ENCODE measurements around the gene CT83. TPM values are rescaled to one million over a fixed set of nuclear protein-coding genes. Genes with fewer than 3 reads are reported as not detected.

The CT83 gene
- under 1 TPM in 1 of 2 donors, not detected in 1; 0.73 TPM for total RNA-seq
- not detected for polyA plus RNA-seq (2013, experiment 1 of 2)
- not detected for polyA plus RNA-seq (2013, experiment 2 of 2)
- long read RNA-seq, experiment 1: 0 reads
- long read RNA-seq, experiment 2: 0 reads
- long read RNA-seq, experiment 3, partial matches to known transcripts: 0 of 1 reads
- long read RNA-seq, experiment 3, other reads (novel, unspliced or antisense): 1 of 1 reads
- long read RNA-seq, experiment 4: 0 reads

DNA sequence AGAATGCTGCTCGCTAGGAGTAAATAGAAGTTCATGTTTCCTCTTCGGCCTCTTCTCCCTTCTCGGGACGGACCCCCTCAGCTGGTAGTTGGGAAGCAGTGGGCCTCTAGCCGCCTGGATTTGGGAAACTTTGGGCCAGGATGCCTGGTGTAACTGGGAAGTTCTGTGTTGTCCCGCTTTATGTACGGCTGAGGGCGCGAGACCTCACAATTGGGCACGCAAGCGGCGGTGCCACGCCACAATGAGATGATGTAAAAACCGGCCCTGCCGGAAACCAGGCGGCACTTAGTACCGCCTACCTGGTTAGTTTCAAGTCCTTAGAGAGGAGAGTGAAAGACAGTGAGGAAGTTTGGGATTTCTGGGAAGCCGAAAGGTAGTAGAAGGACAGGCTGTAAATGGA, at the start of gene CT83:
TSS of gene CT83 (minus strand) at position 155 of the 400 bp plus-strand sequence. CDS start at position 35, 120 bp downstream.
- Mint-ChIP-seq H3K4me3 (peak within 1 kb of the TSS; percentile 37), H3K9me3 (no peaks in the 10 kb centered on the region), H3K36me3 (ENCODE audit: low read depth) (no peaks in the 10 kb centered on the region), H3K27me3 (ENCODE audit: insufficient read depth) (no peaks in the 10 kb centered on the region), H3K27ac (no peak within 1 kb of the TSS), H3K4me1 (no peaks in the 10 kb centered on the region)
- H3K4me1 ChIP-seq (ENCODE audit: control insufficient read depth, insufficient read depth, low read length): no peaks in the 10 kb centered on the region
- H3K27ac ChIP-seq (ENCODE audit: low read depth, low read length): no peak within 1 kb of the TSS
- H3K27me3 ChIP-seq (ENCODE audit: control insufficient read depth, insufficient read depth, low read length, poor library complexity, severe bottlenecking): no peaks in the 10 kb centered on the region
- H3K9ac ChIP-seq (ENCODE audit: extremely low read depth, low read length, poor library complexity, severe bottlenecking): no peak within 1 kb of the TSS
- no peak for TF ChIP-seq CTCF (conservative IDR thresholded peaks at IDR 0.05)
- H3K4me3 ChIP-seq (ENCODE audit: low read length): no peak within 1 kb of the TSS
- no peaks in the 10 kb centered on the region for H3K36me3 ChIP-seq (ENCODE audit: control insufficient read depth, insufficient read depth, low read length)
- no peaks in the 10 kb centered on the region for H3K9me3 ChIP-seq (ENCODE audit: control insufficient read depth, low read length)
- WGBS, 2 experiments (ENCODE audit: insufficient coverage in 1 of 2, insufficient read length in 1 of 2): 95% methylated on average over 17 of the region's 18 CpGs; no CpG with 5 or more reads in 1 of the 2 experiments
- no peak for DNase-seq

DNA sequence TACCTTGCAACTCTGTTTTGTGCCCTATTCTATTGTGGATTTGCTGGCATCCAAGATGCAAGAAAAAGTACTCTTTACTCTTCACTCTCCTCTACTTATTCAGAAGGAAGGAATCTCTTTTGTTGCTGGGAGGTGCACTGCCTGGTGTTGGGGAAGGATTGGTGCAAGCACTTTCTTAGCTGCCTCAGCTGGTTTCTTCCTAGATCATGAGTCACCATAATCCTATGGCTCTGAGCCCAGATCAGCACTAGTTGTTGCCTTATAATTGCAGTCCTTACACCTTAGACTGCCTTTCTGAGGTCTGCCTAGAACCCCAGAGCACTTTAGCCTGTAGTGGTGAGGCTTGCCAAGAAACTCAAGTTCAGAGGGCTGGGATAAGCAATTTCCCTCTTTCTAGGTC, 37.0 kb upstream of the CT83 start:
- no peak overlapping the region for H3K9ac ChIP-seq (ENCODE audit: extremely low read depth, low read length, poor library complexity, severe bottlenecking)
- H3K4me1 Mint-ChIP-seq: peaks cover 2% of the 10 kb centered on the region
- H3K9me3 Mint-ChIP-seq: no peaks in the 10 kb centered on the region
- H3K4me1 ChIP-seq (ENCODE audit: control insufficient read depth, insufficient read depth, low read length): no peaks in the 10 kb centered on the region
- no peak overlapping the region for H3K4me3 Mint-ChIP-seq
- no peak overlapping the region for H3K4me3 ChIP-seq (ENCODE audit: low read length)
- no peaks in the 10 kb centered on the region for H3K27me3 ChIP-seq (ENCODE audit: control insufficient read depth, insufficient read depth, low read length, poor library complexity, severe bottlenecking)
- peaks cover 2% of the 10 kb centered on the region for H3K27me3 Mint-ChIP-seq (ENCODE audit: insufficient read depth)
- TF ChIP-seq CTCF (conservative IDR thresholded peaks at IDR 0.05): no peak
- no peak for DNase-seq
- no peak overlapping the region for H3K27ac ChIP-seq (ENCODE audit: low read depth, low read length)
- H3K36me3 ChIP-seq (ENCODE audit: control insufficient read depth, insufficient read depth, low read length): no peaks in the 10 kb centered on the region
- H3K36me3 Mint-ChIP-seq (ENCODE audit: low read depth): no peaks in the 10 kb centered on the region
- no peak overlapping the region for H3K27ac Mint-ChIP-seq
- H3K9me3 ChIP-seq (ENCODE audit: control insufficient read depth, low read length): no peaks in the 10 kb centered on the region

GRCh38 chrX:116493271-116493670, 30.5 kb upstream of the CT83 start:
- H3K4me1 ChIP-seq (ENCODE audit: control insufficient read depth, insufficient read depth, low read length): no peaks in the 10 kb centered on the region
- Mint-ChIP-seq H3K9me3 (no peaks in the 10 kb centered on the region), H3K27me3 (ENCODE audit: insufficient read depth) (no peaks in the 10 kb centered on the region), H3K36me3 (ENCODE audit: low read depth) (no peaks in the 10 kb centered on the region), H3K4me3 (no peak overlapping the region), H3K4me1 (peaks cover 2% of the 10 kb centered on the region), H3K27ac (no peak overlapping the region)
- TF ChIP-seq CTCF (conservative IDR thresholded peaks at IDR 0.05): no peak
- no peak overlapping the region for H3K4me3 ChIP-seq (ENCODE audit: low read length)
- no peak for DNase-seq
- H3K27me3 ChIP-seq (ENCODE audit: control insufficient read depth, insufficient read depth, low read length, poor library complexity, severe bottlenecking): no peaks in the 10 kb centered on the region
- H3K36me3 ChIP-seq (ENCODE audit: control insufficient read depth, insufficient read depth, low read length): no peaks in the 10 kb centered on the region
- H3K9me3 ChIP-seq (ENCODE audit: control insufficient read depth, low read length): no peaks in the 10 kb centered on the region
- WGBS, 2 experiments (ENCODE audit: insufficient coverage in 1 of 2, insufficient read length in 1 of 2): 88% methylated on average over 1 of the region's 2 CpGs; no CpG with 5 or more reads in 1 of the 2 experiments
- no peak overlapping the region for H3K27ac ChIP-seq (ENCODE audit: low read depth, low read length)
- H3K9ac ChIP-seq (ENCODE audit: extremely low read depth, low read length, poor library complexity, severe bottlenecking): no peak overlapping the region
